SK-N-SH (cell line): ENCODE results near the gene TEAD1. TPM values are rescaled to one million over a fixed set of nuclear protein-coding genes. Genes with fewer than 3 reads are reported as not detected.

Experiments
- CTCF ChIA-PET: fragments of 300-600, 350-600 bp; formaldehyde crosslinking; extraction: SDS; loops from one replicate; lab custom pipeline; 2021; lab: Yijun Ruan, JAX
- POLR2A ChIA-PET: fragments of 350-600 bp; sonication (Branson Sonifier 250); formaldehyde crosslinking; extraction: SDS; loops from one replicate; lab custom pipeline; 2020; ENCODE audit warnings: antibody characterized with exemption, inconsistent platforms; lab: Yijun Ruan, JAX
- DNase-seq: peaks from one replicate; pipeline ENCODE4 v3.0.0; 2012
- H2AFZ ChIP-seq: fragments of 200-600 bp; sonication (generic); 2 replicates; pipeline ENCODE4 v1.8.1; 2016; ENCODE audit warnings: antibody characterized with exemption, mild to moderate bottlenecking, low read depth
- H3F3A ChIP-seq: fragments of 200-600 bp; sonication (generic); replicated peaks from 2 replicates; pipeline ENCODE3; 2016; ENCODE audit warnings: antibody characterized with exemption, mild to moderate bottlenecking; ENCODE audit not compliant: insufficient read depth
- H3K27ac ChIP-seq, 2 experiments: fragments of 200-500 bp in 1 of 2; fragments of 200-600 bp in 1 of 2; sonication (Bioruptor generic) in 1 of 2; sonication (generic), shearing (Covaris generic) in 1 of 2; 2 replicates each; pipeline versions ENCODE4 v1.5.1 to v1.6.1; 2014 to 2016; ENCODE audit warnings: low read depth in 2 of 2, inconsistent platforms in 1 of 2, low read length in 1 of 2, mild to moderate bottlenecking in 1 of 2, mixed read lengths in 1 of 2
- H3K27me3 ChIP-seq: fragments of 200-600 bp; sonication (generic), shearing (Covaris generic); 2 replicates; pipeline ENCODE4 v1.6.1; 2016; ENCODE audit warnings: mixed run types; ENCODE audit not compliant: insufficient read depth
- H3K36me3 ChIP-seq, 2 experiments: fragments of 200-500 bp in 1 of 2; fragments of 200-600 bp in 1 of 2; sonication (Bioruptor generic) in 1 of 2; sonication (generic) in 1 of 2; replicated peaks in 1 of 2; 2 replicates each; pipeline versions ENCODE3 to v1.5.1; 2014 to 2016; ENCODE audit warnings: low read length in 1 of 2, mild to moderate bottlenecking in 1 of 2; ENCODE audit not compliant: insufficient read depth in 2 of 2, control insufficient read depth in 1 of 2
- H3K4me1 ChIP-seq, 2 experiments: fragments of 200-500 bp in 1 of 2; fragments of 200-600 bp in 1 of 2; sonication (Bioruptor generic) in 1 of 2; sonication (generic), shearing (Covaris generic) in 1 of 2; 2 replicates each; pipeline versions ENCODE4 v1.5.1 to v1.6.1; 2014 to 2016; ENCODE audit warnings: low read depth in 1 of 2, low read length in 1 of 2, mixed run types in 1 of 2; ENCODE audit not compliant: insufficient read depth in 2 of 2, control insufficient read depth in 1 of 2
- H3K4me2 ChIP-seq: fragments of 200-600 bp; sonication (generic), shearing (Covaris generic); 2 replicates; pipeline ENCODE4 v1.6.1; 2017; ENCODE audit warnings: mixed run types
- H3K4me3 ChIP-seq, 2 experiments: fragments of 200-500 bp in 1 of 2; fragments of 200-600 bp in 1 of 2; sonication (Bioruptor generic) in 1 of 2; sonication (generic), shearing (Covaris generic) in 1 of 2; 2 replicates each; pipeline versions ENCODE4 v1.5.1 to v1.8.1; 2014 to 2016; ENCODE audit warnings: low read depth in 2 of 2, inconsistent platforms in 1 of 2, low read length in 1 of 2, mild to moderate bottlenecking in 1 of 2, mixed read lengths in 1 of 2, moderate library complexity in 1 of 2
- H3K79me2 ChIP-seq: fragments of 200-600 bp; sonication (generic); 2 replicates; pipeline ENCODE4 v1.8.1; 2017; ENCODE audit warnings: mild to moderate bottlenecking; ENCODE audit not compliant: insufficient read depth
- H3K9ac ChIP-seq: fragments of 200-600 bp; sonication (generic); 2 replicates; pipeline ENCODE4 v1.6.1; 2017; ENCODE audit warnings: mixed run types
- H3K9me2 ChIP-seq: fragments of 200-600 bp; sonication (generic); 2 replicates; pipeline ENCODE4 v1.6.1; 2017; ENCODE audit warnings: mixed run types
- H3K9me3 ChIP-seq: fragments of 200-600 bp; sonication (generic); 2 replicates; pipeline ENCODE4 v1.6.1; 2017; ENCODE audit warnings: mixed run types, mild to moderate bottlenecking, moderate library complexity
- H4K20me1 ChIP-seq: fragments of 200-600 bp; sonication (generic); 2 replicates; pipeline ENCODE4 v1.6.1; 2017; ENCODE audit warnings: mild to moderate bottlenecking, mixed run types; ENCODE audit not compliant: insufficient read depth
- ELF1 ChIP-seq: IDR thresholded peaks from 2 replicates; pipeline ENCODE4 v1.4.0; 2012
- FOXM1 ChIP-seq: IDR thresholded peaks from 2 replicates; pipeline ENCODE4 v1.4.0; 2012; ENCODE audit warnings: low read depth, mild to moderate bottlenecking
- GABPA ChIP-seq: IDR thresholded peaks from 2 replicates; pipeline ENCODE4 v1.4.0; 2012; ENCODE audit warnings: low read depth, mild to moderate bottlenecking
- MEF2A ChIP-seq: IDR thresholded peaks from 2 replicates; pipeline ENCODE4 v1.4.0; 2012; ENCODE audit warnings: low read depth, borderline replicate concordance
- MXI1 ChIP-seq: IDR thresholded peaks from 2 replicates; pipeline ENCODE4 v1.6.1; 2012; ENCODE audit warnings: mild to moderate bottlenecking, low read depth, low read length, improper control_type of control experiment
- PBX3 ChIP-seq: IDR thresholded peaks from 2 replicates; pipeline ENCODE4; 2012
- POLR2AphosphoS5 ChIP-seq: IDR thresholded peaks from 2 replicates; pipeline ENCODE4 v1.6.1; 2012; ENCODE audit warnings: low read depth, low read length
- RAD21 ChIP-seq: IDR thresholded peaks from 2 replicates; pipeline ENCODE4 v1.6.1; 2012; ENCODE audit warnings: mild to moderate bottlenecking, low read length
- RCOR1 ChIP-seq: fragments of 150-350 bp; IDR thresholded peaks from 2 replicates; pipeline ENCODE4 v1.6.1; 2017; ENCODE audit warnings: antibody characterized with exemption, low read length
- RFX5 ChIP-seq: IDR thresholded peaks from 2 replicates; pipeline ENCODE4 v1.6.1; 2012; ENCODE audit warnings: mild to moderate bottlenecking, improper control_type of control experiment, low read length
- RXRA ChIP-seq: IDR thresholded peaks from 2 replicates; pipeline ENCODE4 v1.4.0; 2012; ENCODE audit warnings: low read depth, mild to moderate bottlenecking, borderline replicate concordance
- SIN3A ChIP-seq: IDR thresholded peaks from 2 replicates; pipeline ENCODE4 v1.6.1; 2012; ENCODE audit warnings: low read depth, mild to moderate bottlenecking, low read length, moderate library complexity, borderline replicate concordance
- SMC3 ChIP-seq: IDR thresholded peaks from 2 replicates; pipeline ENCODE4 v1.6.1; 2012; ENCODE audit warnings: low read depth, low read length, improper control_type of control experiment
- YY1 ChIP-seq: IDR thresholded peaks from 2 replicates; pipeline ENCODE4 v1.4.0; 2012; ENCODE audit warnings: low read depth, mild to moderate bottlenecking
- WGBS: methylation state at CpG from one replicate; pipeline ENCODE4 v1.1.6; 2017; ENCODE audit warnings: low lambda C conversion rate; 5-methylcytosine and 5-hydroxymethylcytosine counted together
- polyA plus RNA-seq, 3 experiments: library from polyadenylated mRNA; depleted of rRNA; stranded (reverse); fragments of >200 nt; gene quantifications; 2 replicates each; pipeline ENCODE4 v1.2.3, GENCODE V29; 2012

The TEAD1 gene
- polyA plus RNA-seq, 1 of the 3 experiments (the other 2 are of a cell fraction): 31.2 TPM

- TF ChIP-seq POLR2AphosphoS5 (no peak), SIN3A (no peak), ELF1 (no peak)
Observed at GRCh38 chr11:12762278-12762677, 88.1 kb downstream of the TEAD1 start (continued).

GRCh38 chr11:12762696-12763324 lies 88.6 kb downstream of the TEAD1 start:
- no peak overlapping the region for H3K4me2 ChIP-seq
- WGBS: 91% methylated on average over 4 of the region's 4 CpGs
- H3K9me3 ChIP-seq: no peaks in the 10 kb centered on the region
- no peak overlapping the region for H3K4me3 ChIP-seq
- H3K79me2 ChIP-seq: peaks cover 100% of the 10 kb centered on the region
- ChIA-PET POLR2A (no interaction called here), CTCF (no interaction called here)
- peaks cover 16 to 32% of the 10 kb centered on the region in 2 experiments; a peak in 3 of 4 replicates for H3K4me1 ChIP-seq
- no peaks in the 10 kb centered on the region for H3K27me3 ChIP-seq
- no peaks in the 10 kb centered on the region for H3K9me2 ChIP-seq
- H3F3A ChIP-seq: peaks cover 5% of the 10 kb centered on the region
- H4K20me1 ChIP-seq: peaks cover 62% of the 10 kb centered on the region
- H3K36me3 ChIP-seq: peaks cover 15 to 30% of the 10 kb centered on the region in 2 experiments
- peak overlapping the region in 1 of 2 experiments; percentile 8; a peak in 1 of 4 replicates for H3K27ac ChIP-seq
- no peak for DNase-seq
- H3K9ac ChIP-seq: no peak overlapping the region
- TF ChIP-seq RCOR1 (no peak), GABPA (no peak), FOXM1 (no peak), MXI1 (no peak)
- no peak overlapping the region for H2AFZ ChIP-seq

- WGBS: 91% methylated on average over 8 of the region's 8 CpGs
- H3K27ac ChIP-seq: peak overlapping the region; percentile 8 to 47; a peak in 3 of 4 replicates
- H3K4me1 ChIP-seq: peaks cover 30 to 41% of the 10 kb centered on the region in 2 experiments
- H3K9ac ChIP-seq: no peak overlapping the region
- H3K79me2 ChIP-seq: peaks cover 100% of the 10 kb centered on the region
- H3K4me3 ChIP-seq: no peak overlapping the region
- peaks cover 47% of the 10 kb centered on the region for H4K20me1 ChIP-seq
- H3F3A ChIP-seq: peaks cover 17% of the 10 kb centered on the region
- H3K9me3 ChIP-seq: no peaks in the 10 kb centered on the region
- DNase-seq: no peak
- H3K9me2 ChIP-seq: no peaks in the 10 kb centered on the region
- H3K36me3 ChIP-seq: peaks cover 15 to 30% of the 10 kb centered on the region in 2 experiments
- H3K27me3 ChIP-seq: no peaks in the 10 kb centered on the region
- CTCF ChIA-PET: interaction anchor here (1.2 to 1.3 kb wide), 2 partner anchors 10 to 43 kb away, joined by 4 read pairs; no protein-coding TSS in a partner anchor
- H3K4me2 ChIP-seq: no peak overlapping the region
- no peak for TF ChIP-seq RXRA
- no peak for TF ChIP-seq ELF1
- TF ChIP-seq RAD21: no peak
- no peak for TF ChIP-seq SMC3
- TF ChIP-seq YY1: no peak
- no peak for TF ChIP-seq PBX3
- no peak for TF ChIP-seq MEF2A
- TF ChIP-seq RFX5: no peak
- TF ChIP-seq, all 33 proteins: peak for 0
- no peak overlapping the region for H2AFZ ChIP-seq
- POLR2A ChIA-PET: no interaction called here
Observed at GRCh38 chr11:12764187-12764914, 90.1 kb downstream of the TEAD1 start.
